LNCAP (cell line): ENCODE measurements around the gene ATP6V0E2.

Source experiments
- TF ChIP-seq, protein P1 (sequence below): fragments of 450-650 bp; IDR thresholded peaks from 2 replicates; pipeline ENCODE4 v1.5.1; 2017; ENCODE audit warnings: mild to moderate bottlenecking

ATP6V0E2 gene

DNA sequence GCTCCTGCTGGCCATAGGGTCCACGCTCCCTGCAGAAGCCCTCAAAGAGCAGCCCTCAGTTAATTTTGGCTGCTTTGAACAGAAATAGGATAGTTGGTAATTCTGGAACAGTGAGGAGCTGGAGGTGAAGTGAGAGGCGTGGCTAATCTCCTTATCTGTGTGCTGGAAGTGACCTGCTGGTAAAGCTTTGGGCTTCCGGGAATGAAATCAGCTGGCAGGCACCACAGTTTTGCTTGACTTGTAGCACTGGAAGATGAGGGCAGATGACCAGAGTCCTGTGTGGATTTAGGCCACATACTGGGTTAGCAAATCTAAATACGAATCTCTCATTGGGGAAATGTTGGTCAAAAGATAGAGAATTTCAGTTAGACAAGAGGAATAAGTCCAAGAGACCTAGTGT, 10.2 kb downstream of the ATP6V0E2 start:
- TF ChIP-seq, protein P1, sequence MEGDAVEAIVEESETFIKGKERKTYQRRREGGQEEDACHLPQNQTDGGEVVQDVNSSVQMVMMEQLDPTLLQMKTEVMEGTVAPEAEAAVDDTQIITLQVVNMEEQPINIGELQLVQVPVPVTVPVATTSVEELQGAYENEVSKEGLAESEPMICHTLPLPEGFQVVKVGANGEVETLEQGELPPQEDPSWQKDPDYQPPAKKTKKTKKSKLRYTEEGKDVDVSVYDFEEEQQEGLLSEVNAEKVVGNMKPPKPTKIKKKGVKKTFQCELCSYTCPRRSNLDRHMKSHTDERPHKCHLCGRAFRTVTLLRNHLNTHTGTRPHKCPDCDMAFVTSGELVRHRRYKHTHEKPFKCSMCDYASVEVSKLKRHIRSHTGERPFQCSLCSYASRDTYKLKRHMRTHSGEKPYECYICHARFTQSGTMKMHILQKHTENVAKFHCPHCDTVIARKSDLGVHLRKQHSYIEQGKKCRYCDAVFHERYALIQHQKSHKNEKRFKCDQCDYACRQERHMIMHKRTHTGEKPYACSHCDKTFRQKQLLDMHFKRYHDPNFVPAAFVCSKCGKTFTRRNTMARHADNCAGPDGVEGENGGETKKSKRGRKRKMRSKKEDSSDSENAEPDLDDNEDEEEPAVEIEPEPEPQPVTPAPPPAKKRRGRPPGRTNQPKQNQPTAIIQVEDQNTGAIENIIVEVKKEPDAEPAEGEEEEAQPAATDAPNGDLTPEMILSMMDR = no peak

GRCh38 chr7:149884541-149884940, 10.8 kb downstream of the ATP6V0E2 start:
- TF ChIP-seq, protein P1 = no peak

DNA sequence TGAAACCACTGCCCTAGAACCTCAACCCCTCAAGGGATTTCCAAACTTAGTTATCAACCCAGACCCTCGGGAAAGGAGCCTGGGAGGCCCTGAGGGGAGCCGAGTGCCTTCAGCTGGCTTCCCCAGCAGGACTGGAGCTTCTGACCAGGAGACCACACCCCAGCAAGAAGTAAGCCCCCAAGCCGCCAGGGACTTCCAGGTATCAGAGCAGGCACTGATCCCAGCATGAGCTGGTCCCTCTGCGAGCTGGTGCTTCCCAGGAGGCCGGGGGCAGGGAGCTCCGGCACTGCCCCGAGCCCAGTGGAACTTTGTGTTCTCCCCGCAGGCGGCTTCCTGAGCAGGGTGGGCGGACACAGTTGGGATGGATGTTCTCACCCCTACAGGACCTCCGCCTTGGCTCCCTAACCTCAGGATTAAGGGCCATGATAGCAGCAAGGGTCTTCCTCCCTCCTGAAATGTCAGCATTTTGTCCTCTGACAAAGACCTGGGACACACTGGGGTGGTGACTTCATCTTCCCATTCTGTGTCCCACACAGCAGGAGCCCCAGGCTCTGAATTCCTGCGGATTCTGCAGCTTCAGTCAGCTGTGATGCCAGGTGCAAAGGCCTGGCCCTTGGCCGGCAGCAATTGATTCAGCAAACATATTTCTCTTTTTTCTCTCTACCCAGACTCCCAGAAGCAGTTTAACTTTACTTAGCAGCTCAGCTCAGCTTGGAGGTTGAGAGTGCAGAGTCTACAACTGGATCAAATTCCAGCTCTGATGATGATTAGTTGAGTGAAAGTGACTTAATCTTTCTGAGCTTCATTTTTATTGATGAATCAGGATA, 11.6 kb downstream of the ATP6V0E2 start:
- TF ChIP-seq, protein P1 = no peak

DNA sequence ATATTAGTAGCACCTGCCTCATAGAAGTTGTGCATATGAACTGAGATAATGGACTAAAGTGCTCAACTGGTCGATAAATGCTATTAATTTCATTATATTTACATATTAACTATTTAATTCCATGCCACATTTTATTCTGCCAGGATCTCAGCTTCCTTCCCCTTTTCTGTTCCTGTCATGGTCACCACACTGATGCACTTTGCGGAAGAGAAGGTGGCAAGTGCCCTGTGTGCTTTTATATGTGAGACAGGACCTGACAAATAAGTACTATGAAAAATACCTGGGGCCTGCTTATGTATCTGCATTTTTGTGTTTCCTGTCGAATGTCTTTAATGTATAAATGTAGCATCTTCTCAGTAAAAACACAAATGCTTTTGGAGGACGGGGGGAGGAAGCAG, 12.2 kb downstream of the ATP6V0E2 start:
- TF ChIP-seq, protein P1 = no peak

DNA sequence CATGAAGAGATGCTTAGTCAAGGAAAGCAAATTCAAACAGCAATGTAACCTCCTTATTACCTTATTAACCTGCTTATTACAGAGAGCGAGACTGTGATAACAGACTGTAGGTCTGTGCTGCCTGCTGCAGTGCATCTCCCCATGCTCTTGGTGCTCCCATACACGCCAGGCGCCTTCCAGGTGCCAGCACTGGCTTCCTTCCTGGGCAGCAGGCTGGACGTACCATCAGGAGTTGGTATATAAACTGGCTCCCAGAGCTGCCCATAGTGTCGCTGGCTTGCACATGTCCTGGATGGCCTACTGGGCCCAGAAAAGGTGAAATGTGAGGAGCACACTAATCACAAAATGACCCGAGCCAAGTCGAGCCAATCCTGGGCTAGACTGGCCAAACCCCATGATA, 13.5 kb downstream of the ATP6V0E2 start:
- TF ChIP-seq, protein P1 = no peak
